ENCODE measurements around the gene TEDDM1. TPM values are rescaled to one million over a fixed set of nuclear protein-coding genes. Genes with fewer than 3 reads are reported as not detected.

Gene TEDDM1
- polyA plus RNA-seq, 1 of the 3 experiments (the other 2 are of a cell fraction), result not detected

GRCh38 chr1:182442333-182442732 is 41.9 kb upstream of the TEDDM1 start:
- H4K20me1 ChIP-seq (ENCODE audit: insufficient read depth), result no peaks in the 10 kb centered on the region
- H3K9me3 ChIP-seq, result no peaks in the 10 kb centered on the region
- no peaks in the 10 kb centered on the region for H3F3A ChIP-seq (replicated peaks; ENCODE audit: insufficient read depth)
- H3K4me1 ChIP-seq (ENCODE audit: control insufficient read depth in 1 of 2, insufficient read depth in 2 of 2, low read depth in 1 of 2, low read length in 1 of 2), result no peaks in the 10 kb centered on the region; a peak in 1 of 4 replicates
- no peak overlapping the region for H3K4me2 ChIP-seq
- H3K36me3 ChIP-seq (replicated peaks in 1 of 2; ENCODE audit: control insufficient read depth in 1 of 2, insufficient read depth in 2 of 2, low read length in 1 of 2), result no peaks in the 10 kb centered on the region
- H2AFZ ChIP-seq (ENCODE audit: low read depth), result no peak overlapping the region
- H3K27me3 ChIP-seq (ENCODE audit: insufficient read depth), result no peaks in the 10 kb centered on the region
- H3K27ac ChIP-seq (ENCODE audit: low read depth in 2 of 2, low read length in 1 of 2), result no peak overlapping the region
- ChIA-PET POLR2A (no interaction called here), CTCF (interaction anchor here (1.2 to 1.7 kb wide), 2 partner anchors 299 to 344 kb away, joined by 4 read pairs; no protein-coding TSS in a partner anchor)
- no peaks in the 10 kb centered on the region for H3K79me2 ChIP-seq (ENCODE audit: insufficient read depth)
- H3K9ac ChIP-seq, result no peak overlapping the region
- H3K9me2 ChIP-seq, result no peaks in the 10 kb centered on the region
- no peak for DNase-seq
- WGBS (ENCODE audit: low lambda C conversion rate), result 16% methylated on average over 1 of the region's 1 CpG
- TF ChIP-seq USF2 (IDR thresholded peaks at IDR 0.05; ENCODE audit: borderline replicate concordance, low read depth, low read length) (no peak), NRF1 (IDR thresholded peaks at IDR 0.05; ENCODE audit: low read depth, low read length) (no peak), RFX5 (IDR thresholded peaks at IDR 0.05; ENCODE audit: low read length) (no peak), REST (IDR thresholded peaks at IDR 0.05; ENCODE audit: low read depth, low read length) (no peak)
- H3K4me3 ChIP-seq (ENCODE audit: low read depth in 2 of 2, low read length in 1 of 2), result no peak overlapping the region

- Histone ChIP-seq H3F3A (replicated peaks; ENCODE audit: insufficient read depth) (no peaks in the 10 kb centered on the region), H3K27ac (ENCODE audit: low read depth in 2 of 2, low read length in 1 of 2) (no peak overlapping the region), H4K20me1 (ENCODE audit: insufficient read depth) (no peaks in the 10 kb centered on the region), H3K4me3 (ENCODE audit: low read depth in 2 of 2, low read length in 1 of 2) (no peak overlapping the region), H3K9ac (no peak overlapping the region), H3K79me2 (ENCODE audit: insufficient read depth) (no peaks in the 10 kb centered on the region), H3K9me3 (no peaks in the 10 kb centered on the region), H3K27me3 (ENCODE audit: insufficient read depth) (no peaks in the 10 kb centered on the region), H3K4me2 (no peak overlapping the region), H3K36me3 (replicated peaks in 1 of 2; ENCODE audit: control insufficient read depth in 1 of 2, insufficient read depth in 2 of 2, low read length in 1 of 2) (no peaks in the 10 kb centered on the region), H3K4me1 (ENCODE audit: control insufficient read depth in 1 of 2, insufficient read depth in 2 of 2, low read depth in 1 of 2, low read length in 1 of 2) (peaks cover 0 to 5% of the 10 kb centered on the region in 2 experiments; a peak in 1 of 4 replicates), H2AFZ (ENCODE audit: low read depth) (no peak overlapping the region), H3K9me2 (no peaks in the 10 kb centered on the region)
- ChIA-PET CTCF (interaction anchor here (1.2 to 1.7 kb wide), 2 partner anchors 298 to 345 kb away, joined by 4 read pairs; no protein-coding TSS in a partner anchor), POLR2A (no interaction called here)
- WGBS (ENCODE audit: low lambda C conversion rate), result 73% methylated on average over 3 of the region's 3 CpGs
- no peak for DNase-seq
- TF ChIP-seq SMC3 (IDR thresholded peaks at IDR 0.05; ENCODE audit: low read depth, low read length) (no peak), CHD2 (IDR thresholded peaks at IDR 0.05; ENCODE audit: low read length, partially characterized antibody) (no peak), CTCF (IDR thresholded peaks at IDR 0.05) (no peak), MXI1 (IDR thresholded peaks at IDR 0.05; ENCODE audit: low read depth, low read length) (no peak), GATA2 (CRISPR knock-in tag; IDR thresholded peaks at IDR 0.05) (no peak), FOXJ3 (CRISPR knock-in tag; IDR thresholded peaks at IDR 0.05) (no peak), EP300 (IDR thresholded peaks at IDR 0.05; ENCODE audit: borderline replicate concordance in 1 of 2, low read depth in 1 of 2, low read length in 1 of 2) (no peak), NFIC (IDR thresholded peaks at IDR 0.05; ENCODE audit: borderline replicate concordance) (no peak), USF1 (IDR thresholded peaks at IDR 0.05; ENCODE audit: borderline replicate concordance, low read depth) (no peak), EZH2phosphoT487 (IDR thresholded peaks at IDR 0.05; ENCODE audit: borderline replicate concordance, low read depth) (no peak), TEAD4 (IDR thresholded peaks at IDR 0.05; ENCODE audit: borderline replicate concordance, insufficient read depth) (no peak)
- TF ChIP-seq, protein P1, sequence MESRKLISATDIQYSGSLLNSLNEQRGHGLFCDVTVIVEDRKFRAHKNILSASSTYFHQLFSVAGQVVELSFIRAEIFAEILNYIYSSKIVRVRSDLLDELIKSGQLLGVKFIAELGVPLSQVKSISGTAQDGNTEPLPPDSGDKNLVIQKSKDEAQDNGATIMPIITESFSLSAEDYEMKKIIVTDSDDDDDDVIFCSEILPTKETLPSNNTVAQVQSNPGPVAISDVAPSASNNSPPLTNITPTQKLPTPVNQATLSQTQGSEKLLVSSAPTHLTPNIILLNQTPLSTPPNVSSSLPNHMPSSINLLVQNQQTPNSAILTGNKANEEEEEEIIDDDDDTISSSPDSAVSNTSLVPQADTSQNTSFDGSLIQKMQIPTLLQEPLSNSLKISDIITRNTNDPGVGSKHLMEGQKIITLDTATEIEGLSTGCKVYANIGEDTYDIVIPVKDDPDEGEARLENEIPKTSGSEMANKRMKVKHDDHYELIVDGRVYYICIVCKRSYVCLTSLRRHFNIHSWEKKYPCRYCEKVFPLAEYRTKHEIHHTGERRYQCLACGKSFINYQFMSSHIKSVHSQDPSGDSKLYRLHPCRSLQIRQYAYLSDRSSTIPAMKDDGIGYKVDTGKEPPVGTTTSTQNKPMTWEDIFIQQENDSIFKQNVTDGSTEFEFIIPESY (IDR thresholded peaks at IDR 0.05; ENCODE audit: borderline replicate concordance, low read depth), result no peak
Observed at GRCh38 chr1:182441719-182442118, 41.3 kb upstream of the TEDDM1 start.
